Endometrium (tissue), 2 donors: Measurements from ENCODE around the gene FBLN1.
"Not testable (repeated sequence)": the region's sequence is repeated elsewhere in the genome, so short reads cannot be mapped to it uniquely, and the experiment has no call there.

Experiments
- FAIRE-seq: peaks from 2 replicates; lab custom pipeline; 2012; peaks lifted over from hg19 to GRCh38; lab: Jason Lieb, UNC
- donor health status: control.
- donor health status: control.

FBLN1 gene

DNA sequence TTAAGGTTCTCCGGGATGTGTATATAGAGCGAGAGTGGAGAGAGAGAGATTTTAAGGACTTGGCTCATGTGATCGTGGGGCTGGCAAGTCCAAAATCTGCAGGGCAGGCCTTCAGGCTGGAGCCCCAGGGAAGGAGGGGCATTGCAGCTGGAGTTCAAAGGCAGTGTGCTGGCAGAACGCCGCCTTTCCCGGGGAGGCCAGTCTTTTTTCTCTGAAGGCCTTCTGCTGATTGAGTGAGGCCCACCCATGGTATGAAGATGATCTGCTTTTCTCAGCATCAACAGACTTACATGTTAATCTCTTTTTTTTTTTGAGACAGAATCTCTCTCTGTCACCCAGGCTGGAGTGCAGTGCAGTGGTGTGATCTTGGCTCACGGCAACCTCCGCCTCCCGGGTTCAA lies 25.4 kb downstream of the FBLN1 start:
- no peak for FAIRE-seq

DNA sequence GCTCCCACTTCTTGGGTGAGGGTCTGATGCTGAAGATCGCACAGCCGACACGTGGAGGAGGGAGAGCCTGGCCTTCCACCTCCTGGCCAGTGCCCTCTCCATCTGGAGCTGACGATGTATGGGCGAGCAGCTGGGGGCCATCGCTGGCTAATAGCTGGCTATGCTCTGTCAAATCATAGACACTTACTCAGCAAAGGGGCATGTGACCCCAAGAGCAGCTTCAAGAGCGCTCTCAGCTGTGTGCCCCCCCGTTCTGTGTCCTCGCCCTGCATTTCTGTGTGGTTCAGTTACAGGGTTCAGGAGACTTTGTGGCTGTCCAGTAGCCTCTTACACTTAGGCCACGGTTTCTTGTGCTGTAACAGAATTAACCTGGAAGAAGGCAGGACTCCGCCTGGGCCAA lies 26.4 kb downstream of the FBLN1 start:
- no peak for FAIRE-seq

DNA sequence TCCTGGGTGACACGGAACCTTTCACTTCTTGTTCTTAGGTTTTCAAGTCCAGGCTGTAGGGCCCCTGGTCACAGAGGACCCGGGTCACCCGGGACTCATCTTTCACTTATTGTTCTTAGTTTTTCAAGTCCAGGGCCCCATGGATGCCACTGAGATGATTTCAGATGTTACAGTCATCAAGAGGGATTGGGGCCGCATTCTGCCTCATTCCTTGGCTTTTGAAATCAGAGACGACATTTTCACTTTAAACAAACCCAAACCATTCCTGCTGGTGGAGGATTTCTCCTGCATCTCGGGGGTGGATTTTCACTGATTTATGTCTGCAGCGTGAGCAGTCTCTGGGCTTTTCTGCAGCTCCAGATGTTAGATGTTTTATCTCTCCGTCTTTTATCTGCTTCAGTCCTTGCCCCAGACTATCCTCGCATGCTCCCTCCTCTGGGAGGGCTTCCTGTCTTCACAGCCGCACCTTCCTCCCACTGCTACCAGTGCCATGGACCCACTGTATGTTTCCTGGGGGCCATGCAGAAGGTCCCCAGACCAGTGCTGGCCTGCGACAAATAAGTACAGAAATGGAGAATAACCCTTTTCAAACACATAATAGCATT lies 27.4 kb downstream of the FBLN1 start:
- no peak for FAIRE-seq

DNA sequence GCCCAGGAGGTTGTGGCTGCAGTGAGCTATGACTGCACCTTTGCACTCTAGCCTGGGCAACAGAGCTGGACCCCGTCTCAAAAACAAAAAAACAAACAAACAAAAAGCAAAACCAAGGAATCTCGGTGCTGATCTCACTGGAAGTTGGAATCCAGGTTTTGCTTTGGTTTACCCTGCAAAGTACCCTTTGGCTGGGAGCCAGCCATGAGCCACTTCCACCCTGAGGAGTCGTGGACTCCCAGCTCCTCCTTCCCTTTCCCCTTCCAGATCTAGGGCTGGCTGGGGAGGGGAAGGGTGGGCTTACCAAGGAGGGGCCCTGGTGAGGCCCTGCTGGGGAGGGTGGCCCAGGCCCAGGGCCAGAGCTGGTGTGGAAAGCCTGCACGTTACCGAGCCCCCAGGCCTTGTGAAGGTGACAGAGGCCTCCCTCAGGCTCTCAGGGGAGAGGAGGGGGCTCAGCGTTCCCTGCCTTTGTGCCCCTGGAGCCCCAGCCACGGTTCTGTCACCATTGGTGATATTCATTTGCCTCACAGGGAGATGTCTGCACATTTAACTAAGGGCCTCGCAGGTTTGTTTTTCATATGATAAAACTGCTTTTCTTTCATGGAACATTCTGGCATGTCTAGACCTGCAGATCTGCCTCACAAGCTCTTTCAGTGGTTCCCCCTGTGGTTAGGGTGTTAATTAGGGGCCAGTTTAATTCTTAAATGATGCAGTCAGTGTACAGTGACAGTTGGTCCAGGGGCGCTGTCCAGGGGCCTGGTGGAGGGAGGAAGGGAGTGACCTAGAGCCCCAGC lies 29.0 kb downstream of the FBLN1 start:
- FAIRE-seq, result no peak

DNA sequence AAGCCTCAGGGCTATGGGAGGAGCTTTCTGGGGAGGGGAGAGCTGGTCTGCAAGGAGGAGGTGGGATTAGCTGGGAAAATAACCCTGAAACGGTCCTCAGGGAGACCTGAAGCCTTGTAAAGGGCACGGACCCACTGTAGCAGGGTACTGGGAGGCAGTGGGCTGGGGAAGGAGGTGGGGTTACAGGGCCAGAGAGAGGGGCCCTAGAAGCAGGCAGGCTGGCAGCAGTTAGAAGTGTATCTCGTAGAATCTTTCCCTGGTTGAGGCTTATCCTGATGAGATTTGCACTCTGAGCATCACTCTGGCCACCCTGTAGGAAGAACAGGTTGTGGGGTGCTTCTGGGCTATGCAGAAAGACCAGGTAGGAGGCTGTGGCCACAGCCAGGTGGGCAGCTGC lies 29.6 kb downstream of the FBLN1 start:
- no peak for FAIRE-seq

DNA sequence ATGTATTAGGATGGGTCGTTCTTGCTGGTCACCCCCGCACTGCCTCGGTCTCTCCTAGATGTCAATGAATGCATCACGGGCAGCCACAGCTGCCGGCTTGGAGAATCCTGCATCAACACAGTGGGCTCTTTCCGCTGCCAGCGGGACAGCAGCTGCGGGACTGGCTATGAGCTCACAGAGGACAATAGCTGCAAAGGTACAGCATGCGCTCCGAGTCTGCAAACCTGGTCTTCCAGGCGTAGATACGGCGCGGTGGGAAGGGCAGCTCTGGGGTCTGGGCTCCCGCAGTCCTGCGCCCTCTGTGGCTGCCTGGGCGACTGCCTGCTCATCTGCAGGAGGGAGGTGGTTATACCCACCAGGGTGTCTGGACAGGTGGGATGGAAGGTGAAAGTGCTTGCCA lies 31.0 kb downstream of the FBLN1 start:
- no peak for FAIRE-seq

DNA sequence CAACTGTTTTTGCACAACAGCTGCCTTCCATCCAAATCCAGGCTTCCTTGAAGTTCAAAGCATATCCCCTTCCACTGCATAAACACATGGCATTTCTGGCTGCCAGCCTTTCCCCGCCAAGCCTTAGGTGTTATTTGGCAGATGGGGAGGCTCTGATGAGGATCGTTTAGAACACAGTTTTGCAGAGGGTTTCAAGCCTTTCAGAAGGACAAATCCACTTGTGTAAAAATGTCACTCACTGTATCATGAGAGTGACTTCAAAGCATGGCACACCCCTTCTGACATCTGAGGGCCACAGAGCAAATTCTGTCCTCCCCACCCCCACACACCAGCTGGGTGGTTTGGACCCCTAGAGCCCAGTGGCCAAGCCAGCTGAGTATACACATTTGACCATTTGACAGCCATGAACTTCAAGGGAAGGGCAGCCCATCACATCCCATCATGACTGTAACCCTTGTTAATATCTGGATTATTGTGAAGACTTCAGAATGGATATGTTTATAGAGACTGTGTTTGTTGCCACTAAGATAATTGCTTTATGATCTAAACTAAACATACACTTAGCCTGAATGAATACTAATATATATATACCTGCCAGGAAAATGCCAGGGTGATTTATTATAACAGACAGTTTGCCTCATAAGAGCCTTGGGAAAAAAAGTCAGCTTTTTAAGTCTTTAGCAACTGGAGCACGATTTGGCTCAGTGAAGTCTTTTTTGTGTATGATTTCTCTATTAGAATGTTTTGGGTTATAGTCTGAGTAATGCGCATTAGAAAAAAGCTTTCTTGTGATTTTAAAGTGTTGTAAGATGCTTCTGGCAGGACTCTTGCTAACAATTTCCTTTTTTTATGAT lies 31.9 kb downstream of the FBLN1 start:
- FAIRE-seq, result peak; percentile 97

DNA sequence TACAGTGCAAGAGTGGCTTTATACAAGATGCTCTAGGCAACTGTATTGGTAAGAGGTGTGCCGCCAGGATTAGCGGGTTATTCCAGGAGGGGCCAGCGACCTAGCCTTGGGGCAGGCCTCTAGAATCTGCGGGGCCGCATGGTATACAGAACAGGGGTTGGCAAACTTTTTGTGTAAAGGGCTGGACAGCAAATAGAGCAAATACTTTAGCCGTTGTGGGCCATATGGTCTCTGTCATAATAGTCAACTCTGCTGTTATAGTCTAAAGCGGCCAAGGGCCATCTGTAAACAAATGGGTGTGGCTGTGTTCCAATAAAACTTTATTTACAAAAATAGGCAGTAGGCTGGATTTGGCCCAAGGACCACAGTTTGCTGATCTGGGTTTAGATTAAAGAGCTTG lies 32.6 kb downstream of the FBLN1 start:
- peak; percentile 92 for FAIRE-seq

DNA sequence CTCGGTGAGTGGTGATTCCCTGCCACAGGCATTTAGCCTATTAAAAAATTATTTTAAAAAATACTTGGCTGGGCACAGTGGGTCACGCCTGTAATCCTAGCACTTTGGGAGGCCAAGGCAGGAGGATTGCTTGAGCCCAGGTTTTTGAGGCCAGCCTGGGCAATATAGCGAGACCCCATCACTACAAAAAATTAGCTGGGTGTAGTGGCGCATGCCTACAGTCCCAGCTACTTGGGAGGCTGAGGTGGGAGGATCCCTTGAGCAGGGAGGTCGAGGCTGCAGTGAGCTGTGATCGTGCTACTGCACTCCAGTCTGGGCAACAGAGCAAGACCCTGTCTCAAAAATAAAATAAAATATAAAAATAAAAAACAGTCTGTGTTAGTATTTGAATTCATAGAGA lies 33.2 kb downstream of the FBLN1 start:
- FAIRE-seq, result not testable (repeated sequence)

DNA sequence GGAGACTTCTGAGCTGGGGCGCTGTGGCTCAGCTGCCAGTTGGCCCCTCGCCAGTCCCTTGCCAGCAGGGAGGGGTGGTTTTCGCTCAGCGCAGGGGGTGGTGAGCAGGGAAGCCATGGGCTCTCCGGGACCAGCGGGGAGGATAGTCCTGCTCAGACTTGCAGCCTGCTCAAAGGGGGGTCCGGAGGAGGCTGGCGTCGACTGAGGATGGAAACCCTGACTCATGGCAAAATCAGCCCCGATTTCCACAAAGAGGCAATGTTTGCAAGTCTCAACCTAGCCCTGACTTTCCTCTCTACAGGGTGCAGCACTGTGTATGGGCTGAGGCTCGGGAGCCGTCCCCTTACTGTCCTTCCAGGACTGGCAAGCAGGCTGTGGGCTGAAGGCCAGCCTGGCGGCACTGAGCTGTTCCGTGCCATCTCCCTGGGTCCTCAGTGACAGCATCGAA lies 35.1 kb downstream of the FBLN1 start:
- FAIRE-seq, result no peak

DNA sequence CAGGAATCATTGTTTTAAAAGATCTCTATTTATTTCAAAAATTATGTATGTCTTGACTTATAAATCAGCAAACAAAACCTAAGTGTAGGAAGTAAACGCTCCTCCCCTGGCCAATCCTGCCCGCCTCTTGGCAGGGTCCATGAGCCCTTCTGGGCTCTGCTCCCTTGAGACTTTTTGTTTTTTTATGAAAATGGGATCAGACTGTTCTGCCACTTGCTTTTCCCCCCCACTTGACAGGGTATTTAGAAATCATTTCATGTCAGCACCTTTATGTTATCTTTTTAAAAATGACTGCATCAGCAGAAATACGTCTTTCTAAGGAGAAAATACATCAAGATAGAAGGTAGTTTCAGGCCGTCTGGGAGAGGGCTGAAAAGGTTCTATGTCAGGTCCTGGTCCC lies 35.6 kb downstream of the FBLN1 start:
- FAIRE-seq, result no peak

DNA sequence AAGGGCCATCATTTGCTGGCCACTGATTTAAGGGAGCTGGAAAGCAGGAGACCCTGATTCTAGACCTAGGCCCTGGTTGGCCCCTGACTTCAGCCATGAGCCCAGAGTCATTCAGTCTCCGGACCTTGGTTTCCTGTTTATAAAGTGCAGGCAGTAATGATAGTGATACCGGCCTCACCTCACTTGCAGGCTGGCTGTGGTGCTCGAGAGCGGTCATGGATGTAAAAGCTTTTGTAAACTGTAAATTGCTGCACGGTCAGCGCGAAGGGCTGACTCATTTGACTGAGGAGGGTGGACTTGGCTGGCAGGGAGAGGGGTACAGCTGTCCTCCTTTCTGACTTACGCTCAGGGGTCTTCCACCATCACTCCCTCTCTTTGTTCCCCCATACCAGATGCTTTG lies 37.4 kb downstream of the FBLN1 start:
- no peak for FAIRE-seq

DNA sequence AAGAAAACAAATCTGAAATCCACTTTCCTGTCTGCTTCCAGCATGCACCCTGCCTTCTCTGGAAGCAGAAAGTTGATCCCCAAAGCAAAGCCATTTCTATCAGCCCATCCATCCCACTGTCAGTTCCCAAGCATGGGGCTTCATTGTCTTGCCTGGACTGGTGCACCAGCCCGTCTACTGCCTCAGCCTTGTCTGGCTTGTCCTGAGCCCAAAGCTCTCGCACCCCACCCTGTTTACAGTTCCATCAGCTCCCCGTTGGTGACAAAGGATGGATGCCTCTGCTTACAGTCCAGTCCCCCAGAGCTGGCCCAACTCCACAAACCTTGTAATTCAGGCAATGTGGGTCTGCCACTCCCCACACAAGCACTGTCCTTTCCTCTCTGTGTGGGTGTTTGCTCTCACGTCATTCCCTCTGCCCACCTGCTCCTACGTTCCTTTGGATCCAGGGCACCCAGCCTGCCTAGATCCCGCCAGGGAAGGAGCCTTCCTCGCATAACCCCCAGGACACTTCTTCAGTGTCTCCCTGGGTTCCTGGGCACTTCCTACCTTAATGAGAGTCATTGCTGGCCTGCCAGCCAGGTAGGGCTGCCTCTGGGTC lies 38.8 kb downstream of the FBLN1 start:
- FAIRE-seq, result no peak

DNA sequence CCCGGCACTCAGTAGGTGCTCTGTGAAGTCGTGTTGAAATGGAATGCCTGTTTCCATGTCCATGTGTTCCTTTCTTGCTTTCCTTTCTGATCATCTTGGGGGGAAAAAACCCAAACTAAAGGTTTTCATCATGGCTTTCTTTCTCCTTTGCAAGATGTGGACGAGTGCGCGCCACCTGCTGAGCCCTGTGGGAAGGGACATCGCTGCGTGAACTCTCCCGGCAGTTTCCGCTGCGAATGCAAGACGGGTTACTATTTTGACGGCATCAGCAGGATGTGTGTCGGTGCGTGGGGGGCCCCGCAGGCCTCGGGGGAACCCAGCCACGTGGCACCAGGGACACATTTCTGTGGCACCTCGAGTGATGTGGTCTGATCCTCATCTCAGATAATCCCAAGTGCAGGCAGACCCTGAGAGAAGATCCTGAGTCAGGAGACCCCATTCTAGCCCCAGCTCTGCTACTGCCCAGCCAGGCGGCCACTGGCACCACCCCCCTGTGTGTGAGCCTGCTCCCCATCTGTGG lies 39.4 kb downstream of the FBLN1 start:
- FAIRE-seq, result no peak

DNA sequence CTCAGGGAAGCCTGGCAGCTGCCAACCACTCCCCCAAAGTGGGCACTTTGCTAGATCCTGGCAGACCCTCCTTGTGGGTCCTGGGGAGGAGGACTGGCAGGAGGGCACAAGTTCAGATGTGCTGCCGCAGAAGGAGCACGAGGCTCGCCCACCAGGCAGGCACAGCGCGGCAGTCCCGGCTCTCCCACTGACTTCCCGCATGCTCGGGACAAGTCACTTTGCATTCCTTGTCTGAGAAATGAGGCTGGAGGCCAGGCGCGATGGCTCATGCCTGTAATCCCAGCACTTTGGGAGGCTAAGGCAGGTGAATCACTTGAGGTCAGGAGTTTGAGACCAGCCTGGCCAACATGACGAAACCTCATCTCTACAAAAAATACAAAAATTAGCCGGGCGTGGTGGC lies 40.1 kb downstream of the FBLN1 start:
- FAIRE-seq, result not testable (repeated sequence)

DNA sequence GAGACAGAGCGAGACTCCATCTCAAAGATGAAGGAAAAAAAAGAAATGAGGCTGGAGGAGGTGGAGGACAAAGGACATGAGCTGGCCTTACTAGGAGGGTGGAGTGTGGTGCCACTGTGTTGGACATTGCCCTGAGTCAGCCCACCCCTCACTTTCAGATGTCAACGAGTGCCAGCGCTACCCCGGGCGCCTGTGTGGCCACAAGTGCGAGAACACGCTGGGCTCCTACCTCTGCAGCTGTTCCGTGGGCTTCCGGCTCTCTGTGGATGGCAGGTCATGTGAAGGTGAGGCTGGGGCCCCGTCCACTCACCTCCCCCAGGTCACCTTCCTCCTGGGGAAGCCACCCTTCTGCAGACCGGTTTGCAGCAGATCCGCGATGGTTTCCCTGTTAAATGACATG lies 40.6 kb downstream of the FBLN1 start:
- FAIRE-seq, result no peak

DNA sequence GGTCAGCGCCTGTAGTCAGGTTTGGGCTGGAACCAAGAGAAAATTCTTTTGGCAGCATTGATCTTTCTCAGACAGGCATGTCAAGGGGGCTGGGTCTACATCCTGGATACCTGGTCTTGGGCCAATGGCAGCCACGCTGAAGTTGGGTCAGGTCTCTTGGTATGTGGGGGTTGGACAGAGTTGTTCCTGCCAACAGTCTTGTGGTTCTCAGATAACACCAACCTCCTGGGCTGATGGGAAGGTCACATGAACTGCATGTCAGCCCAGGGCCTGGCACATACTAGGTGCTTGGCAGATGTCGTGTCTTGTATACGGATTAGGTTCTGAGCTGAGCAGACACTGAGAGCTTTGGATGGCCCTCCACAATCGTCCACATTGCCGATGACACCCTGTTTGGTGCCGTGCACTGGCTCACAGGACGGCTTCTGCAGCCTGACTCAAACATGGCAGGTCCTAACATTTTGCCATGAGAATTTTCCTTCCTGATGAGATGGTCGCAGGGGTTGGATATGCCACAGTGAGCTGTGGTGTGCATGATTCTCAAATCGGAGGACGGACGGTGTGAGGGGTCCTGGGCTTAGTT lies 42.0 kb downstream of the FBLN1 start:
- no peak for FAIRE-seq

DNA sequence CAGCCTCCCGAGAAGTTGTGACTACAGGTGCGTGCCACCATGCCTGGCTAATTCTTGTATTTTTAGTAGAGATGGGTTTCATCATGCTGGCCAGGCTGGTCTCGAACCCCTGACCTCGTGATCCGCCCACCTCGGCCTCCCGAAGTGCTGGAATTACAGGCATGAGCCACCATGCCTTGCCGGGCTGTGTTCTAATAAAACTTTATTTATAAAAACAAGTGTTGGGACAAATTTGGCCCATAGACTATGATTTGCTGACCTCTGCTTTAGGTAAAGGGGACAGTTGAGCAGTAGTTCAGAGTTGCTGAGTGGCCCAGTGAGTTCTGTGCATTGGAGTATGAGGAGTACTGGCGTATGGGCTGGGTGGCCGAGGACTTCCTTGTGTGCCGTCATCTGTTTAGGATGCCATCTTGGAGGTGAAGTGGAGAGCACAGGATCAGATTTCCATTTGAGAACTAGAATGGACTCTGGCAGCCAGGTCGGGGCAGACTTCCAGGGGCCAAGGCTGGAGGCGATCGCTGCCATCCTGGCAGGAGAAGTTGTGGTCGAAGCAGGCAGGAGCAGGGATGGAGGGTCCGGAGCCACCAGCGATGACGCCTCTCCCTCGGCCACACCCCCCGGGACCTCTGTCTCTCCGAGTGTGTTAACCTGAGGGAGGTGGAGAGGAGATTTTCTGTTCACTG lies 43.8 kb downstream of the FBLN1 start:
- no peak for FAIRE-seq

DNA sequence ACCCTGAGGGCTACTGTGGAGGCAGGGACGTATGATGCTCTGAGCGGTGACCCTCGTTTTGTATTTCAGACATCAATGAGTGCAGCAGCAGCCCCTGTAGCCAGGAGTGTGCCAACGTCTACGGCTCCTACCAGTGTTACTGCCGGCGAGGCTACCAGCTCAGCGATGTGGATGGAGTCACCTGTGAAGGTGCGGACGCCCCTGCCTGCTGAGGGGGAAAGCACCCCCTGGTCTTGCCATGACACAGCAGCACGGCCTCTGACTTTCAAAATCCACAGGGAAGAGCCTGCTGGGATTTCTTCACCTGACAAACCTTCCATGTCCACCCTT lies 44.3 kb downstream of the FBLN1 start:
- no peak for FAIRE-seq

DNA sequence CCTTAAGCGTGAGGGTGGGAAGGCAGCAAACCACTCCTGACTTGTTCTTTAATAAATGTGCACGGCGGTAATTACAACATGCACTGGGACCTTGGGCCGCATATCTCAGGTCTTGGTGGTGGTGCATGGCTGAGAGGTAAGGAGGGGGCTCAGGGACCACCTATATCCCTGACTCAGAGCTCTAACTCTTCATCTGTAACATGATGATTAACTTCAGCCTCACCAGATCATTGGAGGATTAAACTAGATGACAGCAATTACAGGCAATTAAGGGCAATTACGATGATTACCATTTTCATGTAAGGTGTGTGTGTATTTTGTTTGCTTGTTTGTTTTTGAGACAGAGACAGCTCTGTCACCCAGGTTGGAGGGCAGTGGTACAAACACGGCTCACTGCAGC lies 45.0 kb downstream of the FBLN1 start:
- no peak for FAIRE-seq

DNA sequence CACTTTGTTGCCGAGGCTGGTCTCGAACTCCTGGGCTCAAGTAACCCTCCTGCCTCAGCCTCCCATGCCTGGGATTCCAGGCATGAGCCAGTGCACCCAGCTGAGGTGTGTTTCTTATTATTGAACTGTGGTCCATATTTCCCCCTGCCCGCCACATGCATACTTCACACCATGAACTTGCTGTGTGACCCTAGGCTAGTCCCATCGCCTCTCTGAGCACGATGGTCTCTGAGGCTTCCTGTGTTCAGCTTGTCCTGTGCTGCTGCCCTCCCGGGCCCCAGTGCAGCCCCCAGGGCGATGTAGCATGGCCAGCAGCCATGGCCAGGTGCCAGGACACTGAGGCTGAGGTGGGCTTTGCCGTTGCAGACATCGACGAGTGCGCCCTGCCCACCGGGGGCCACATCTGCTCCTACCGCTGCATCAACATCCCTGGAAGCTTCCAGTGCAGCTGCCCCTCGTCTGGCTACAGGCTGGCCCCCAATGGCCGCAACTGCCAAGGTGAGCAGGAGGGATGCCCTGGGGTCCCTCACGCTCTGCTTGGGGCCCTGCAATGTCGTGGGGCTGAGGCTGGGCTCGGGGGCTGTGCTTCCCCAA lies 45.7 kb downstream of the FBLN1 start:
- FAIRE-seq, result no peak
